Activated CD4-positive, alpha-beta T cell treated with anti-CD3 and anti-CD28 coated beads, Interleukin-2, Interleukin-6, amounts not matched to agents 100 ng/mL and 50 ng/mL, durations not matched to agents 16 hours and 8 hours (primary cell): ENCODE results near the gene NLRP14.

Experiments
- DNase-seq: peaks from one replicate; pipeline ENCODE4 v3.0.0-alpha.2; 2020

The NLRP14 gene

GRCh38 chr11:7060868-7061267 lies 40.6 kb downstream of the NLRP14 start:
- DNase-seq: no peak

- no peak for DNase-seq
Measured at GRCh38 chr11:7062534-7062933, 42.3 kb downstream of the NLRP14 start.

GRCh38 chr11:7072401-7073028 lies 52.2 kb downstream of the NLRP14 start:
- DNase-seq: no peak

- no peak for DNase-seq
Measured at GRCh38 chr11:7077101-7077500, 56.8 kb downstream of the NLRP14 start.

GRCh38 chr11:7079545-7080135 lies 59.4 kb downstream of the NLRP14 start:
- DNase-seq: no peak

DNA sequence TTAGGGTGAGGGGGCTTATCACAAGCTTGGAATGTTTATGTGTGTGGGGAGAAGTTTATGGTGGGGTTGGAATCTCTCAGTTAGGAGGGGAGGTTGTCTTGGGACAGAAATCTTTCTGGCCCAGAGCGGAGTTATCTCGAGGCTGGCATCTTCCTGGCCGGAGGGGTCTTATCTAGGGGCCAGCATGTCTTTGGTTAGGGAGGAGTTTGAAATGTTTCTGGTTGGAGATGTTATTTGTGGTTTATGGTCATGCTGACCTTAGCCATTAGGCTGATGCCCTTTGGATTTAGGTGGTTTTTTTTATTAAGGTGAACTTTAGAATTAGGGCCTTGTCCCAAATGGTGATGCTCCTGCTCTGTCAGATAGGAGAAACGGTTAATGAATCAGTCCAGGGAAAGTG lies 60.6 kb downstream of the NLRP14 start:
- no peak for DNase-seq

GRCh38 chr11:7081441-7081840 lies 61.2 kb downstream of the NLRP14 start:
- DNase-seq: no peak

- no peak for DNase-seq
Measured at GRCh38 chr11:7088921-7089320, 68.6 kb downstream of the NLRP14 start, which contains the start of gene RBMXL2. TSS of gene RBMXL2 (plus strand) at chr11:7088998. CDS start at chr11:7089121, 123 bp downstream.

DNA sequence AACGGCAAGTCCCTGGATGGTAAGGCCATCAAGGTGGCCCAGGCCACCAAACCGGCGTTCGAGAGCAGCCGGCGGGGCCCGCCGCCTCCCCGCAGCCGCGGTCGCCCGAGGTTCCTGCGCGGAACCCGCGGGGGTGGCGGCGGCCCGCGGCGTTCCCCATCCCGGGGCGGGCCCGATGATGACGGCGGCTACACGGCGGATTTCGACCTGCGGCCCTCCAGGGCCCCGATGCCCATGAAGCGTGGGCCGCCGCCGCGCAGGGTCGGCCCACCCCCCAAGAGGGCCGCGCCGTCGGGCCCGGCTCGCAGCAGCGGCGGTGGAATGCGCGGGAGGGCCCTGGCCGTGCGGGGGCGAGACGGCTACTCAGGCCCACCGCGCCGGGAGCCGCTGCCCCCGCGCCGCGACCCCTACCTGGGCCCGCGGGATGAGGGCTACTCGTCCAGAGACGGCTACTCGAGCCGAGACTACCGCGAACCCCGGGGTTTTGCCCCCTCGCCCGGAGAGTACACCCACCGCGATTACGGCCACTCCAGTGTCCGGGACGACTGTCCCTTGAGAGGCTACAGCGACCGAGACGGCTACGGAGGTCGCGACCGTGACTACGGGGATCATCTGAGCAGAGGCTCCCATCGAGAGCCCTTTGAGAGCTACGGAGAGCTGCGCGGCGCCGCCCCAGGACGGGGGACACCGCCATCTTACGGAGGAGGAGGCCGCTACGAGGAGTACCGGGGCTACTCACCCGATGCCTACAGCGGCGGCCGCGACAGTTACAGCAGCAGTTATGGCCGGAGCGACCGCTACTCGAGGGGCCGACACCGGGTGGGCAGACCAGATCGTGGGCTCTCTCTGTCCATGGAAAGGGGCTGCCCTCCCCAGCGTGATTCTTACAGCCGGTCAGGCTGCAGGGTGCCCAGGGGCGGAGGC lies 69.3 kb downstream of the NLRP14 start:
- no peak for DNase-seq

DNA sequence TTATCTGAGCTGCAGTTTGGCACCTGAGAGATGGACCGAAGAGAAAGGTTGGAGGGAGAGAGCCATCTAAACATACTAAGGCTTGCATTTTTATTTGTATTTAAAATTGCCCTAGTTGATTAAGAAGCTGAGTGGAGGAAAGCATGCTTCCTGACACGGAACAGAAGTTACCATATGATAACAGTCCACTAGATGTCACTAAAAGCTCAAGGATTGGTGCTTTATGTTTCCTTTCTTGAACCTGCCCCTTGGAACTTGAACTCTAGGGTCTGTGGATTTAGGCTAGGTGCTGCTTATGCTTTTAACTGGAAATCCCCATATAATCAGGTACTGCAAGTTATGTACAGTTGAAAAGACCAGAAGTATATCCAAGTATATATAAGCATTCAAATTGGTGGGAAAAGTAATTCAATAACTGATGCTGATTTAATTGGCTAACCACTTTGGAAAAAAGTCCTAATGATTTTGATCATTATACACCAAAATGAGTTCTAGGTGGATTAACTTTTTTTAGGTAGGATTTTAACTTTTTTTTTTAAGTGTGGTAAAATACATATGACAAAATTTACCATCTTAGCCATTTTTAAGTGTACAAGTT lies 78.1 kb downstream of the NLRP14 start:
- peak; percentile 53 for DNase-seq

GRCh38 chr11:7115780-7116179 lies 95.5 kb downstream of the NLRP14 start:
- DNase-seq: no peak

- DNase-seq: no peak
Measured at GRCh38 chr11:7116370-7116769, 96.1 kb downstream of the NLRP14 start.
